Activated CD8-positive, alpha-beta memory T cell treated with anti-CD3 and anti-CD28 coated beads, Interleukin-2, amount 10 ng/mL, durations not matched to agents 7 days and 5 days (primary cell): Measurements from ENCODE around the gene SCAANT1. TPM values are rescaled to one million over a fixed set of nuclear protein-coding genes. Genes with fewer than 3 reads are reported as not detected.

ENCODE experiments used
- ATAC-seq: fragments of 150-1000 bp; cut with Tn5 transposase; one replicate; pipeline ENCODE4 v1.10.0; 2021; ENCODE audit warnings: moderate library complexity
- CTCF ChIA-PET: fragments of 350-600 bp; sonication (Branson Sonifier 250); formaldehyde crosslinking; loops from one replicate; lab custom pipeline; 2021; ENCODE audit warnings: antibody characterized with exemption; lab: Charles Lee
- DNase-seq: peaks from one replicate; pipeline ENCODE4 v3.0.0-alpha.2; 2020
- H3K27ac Mint-ChIP-seq: one replicate; pipeline ENCODE4 v1.8.0; 2021; ENCODE audit warnings: mild to moderate bottlenecking, mixed read lengths
- H3K27me3 Mint-ChIP-seq: one replicate; pipeline ENCODE4 v1.8.0; 2021; ENCODE audit warnings: mixed read lengths
- H3K36me3 Mint-ChIP-seq: one replicate; pipeline ENCODE4 v1.8.0; 2021; ENCODE audit warnings: mild to moderate bottlenecking, mixed read lengths
- H3K4me1 Mint-ChIP-seq: one replicate; pipeline ENCODE4 v1.8.0; 2021; ENCODE audit warnings: mixed read lengths
- H3K4me3 Mint-ChIP-seq: one replicate; pipeline ENCODE4 v1.8.0; 2021; ENCODE audit warnings: mild to moderate bottlenecking, moderate library complexity, mixed read lengths
- H3K9me3 Mint-ChIP-seq: one replicate; pipeline ENCODE4 v1.8.0; 2022; ENCODE audit warnings: low read depth, mixed read lengths
- total RNA-seq, 2 experiments: library from RNA; stranded (reverse); gene quantifications; one replicate each; pipeline ENCODE4 v1.2.3, GENCODE V29; 2021

SCAANT1 gene
- total RNA-seq, 2 experiments from 2014 or later, result 1.3 TPM; not detected in 1

DNA sequence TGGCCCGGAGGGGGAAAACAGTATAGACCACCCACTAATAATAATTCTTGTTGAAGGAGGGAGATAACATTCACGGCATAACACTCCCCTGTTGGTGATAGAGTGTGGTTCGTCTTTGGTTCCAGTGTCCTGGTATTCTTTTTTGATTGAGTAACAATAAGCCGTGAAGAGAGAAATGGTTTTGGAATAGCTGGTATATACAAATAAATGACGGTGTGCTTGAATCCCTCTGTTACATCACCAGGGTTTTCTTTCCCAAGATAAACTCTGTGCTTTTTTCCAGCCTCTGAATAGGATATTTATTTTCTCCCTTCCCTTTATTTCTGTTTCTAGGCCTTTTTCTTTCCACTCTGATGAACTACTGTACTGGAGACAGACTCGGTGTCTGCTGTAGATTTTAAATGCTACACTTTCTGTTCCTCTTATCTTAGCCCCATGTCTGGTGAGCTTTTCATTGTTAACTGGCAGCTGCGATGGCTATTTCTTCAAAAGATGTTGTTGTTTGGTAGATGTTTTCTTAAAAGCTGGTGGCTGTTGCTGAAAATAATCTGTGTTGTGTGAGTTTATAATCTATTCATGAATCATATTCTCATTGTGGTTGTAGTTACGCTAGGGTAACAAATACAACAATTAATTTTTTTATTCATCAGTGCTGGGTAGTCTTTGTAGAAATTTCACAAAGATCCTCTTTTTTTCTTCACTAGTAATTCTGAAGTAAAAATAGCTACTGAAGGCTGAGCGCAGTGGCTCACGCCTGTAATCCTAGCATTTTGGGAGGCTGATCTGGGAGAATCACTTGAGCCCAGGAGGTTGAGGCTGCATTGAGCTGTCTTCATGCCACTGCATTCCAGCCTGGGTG is 15.5 kb upstream of the SCAANT1 start:
- DNase-seq, result no peak
- Mint-ChIP-seq H3K9me3 (no peaks in the 10 kb centered on the region), H3K36me3 (peaks cover 49% of the 10 kb centered on the region), H3K27me3 (no peaks in the 10 kb centered on the region), H3K4me1 (peaks cover 19% of the 10 kb centered on the region), H3K4me3 (no peak overlapping the region), H3K27ac (no peak overlapping the region)
- CTCF ChIA-PET, result interaction anchor here (1.0 to 1.6 kb wide), 3 partner anchors 14 to 51 kb away, joined by 3 to 4 read pairs (median 3); no protein-coding TSS in a partner anchor
- ATAC-seq, result no peak

DNA sequence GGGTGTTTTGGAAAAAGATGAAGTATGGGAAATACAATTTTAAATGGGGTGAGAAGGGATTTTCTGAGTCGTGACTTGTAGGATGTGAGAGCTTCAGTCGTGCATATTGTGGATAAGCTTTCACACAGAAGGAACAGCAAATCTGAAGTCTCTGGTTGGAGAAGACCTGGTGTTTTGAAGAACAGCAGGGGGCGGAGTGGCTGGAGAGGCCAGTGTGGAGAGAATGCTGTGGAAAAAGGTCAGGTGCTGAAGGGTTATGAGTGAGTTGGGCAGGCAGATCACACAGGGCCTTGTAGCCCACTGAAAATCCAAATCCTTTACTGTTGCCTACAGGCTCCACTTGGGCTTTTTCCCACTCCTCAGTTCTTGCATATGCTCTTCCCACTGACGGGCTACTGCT is 14.1 kb upstream of the SCAANT1 start:
- Mint-ChIP-seq H3K4me1 (peaks cover 18% of the 10 kb centered on the region), H3K27ac (no peak overlapping the region), H3K27me3 (no peaks in the 10 kb centered on the region), H3K9me3 (no peaks in the 10 kb centered on the region), H3K36me3 (peaks cover 57% of the 10 kb centered on the region), H3K4me3 (no peak overlapping the region)
- DNase-seq (no peak), ATAC-seq (no peak)
- CTCF ChIA-PET, result no interaction called here

- peaks cover 25% of the 10 kb centered on the region for H3K4me1 Mint-ChIP-seq
- H3K27ac Mint-ChIP-seq, result no peak overlapping the region
- no peaks in the 10 kb centered on the region for H3K27me3 Mint-ChIP-seq
- DNase-seq, result no peak
- ATAC-seq, result no peak
- H3K4me3 Mint-ChIP-seq, result no peak overlapping the region
- no peaks in the 10 kb centered on the region for H3K9me3 Mint-ChIP-seq
- CTCF ChIA-PET, result interaction anchor here (0.9 to 1.8 kb wide), 2 partner anchors 13 to 40 kb away, joined by 3 to 5 read pairs; no protein-coding TSS in a partner anchor
- H3K36me3 Mint-ChIP-seq, result peaks cover 66% of the 10 kb centered on the region
These were observed 10.5 kb upstream of the SCAANT1 start for GRCh38 chr3:63922491-63923199.

DNA sequence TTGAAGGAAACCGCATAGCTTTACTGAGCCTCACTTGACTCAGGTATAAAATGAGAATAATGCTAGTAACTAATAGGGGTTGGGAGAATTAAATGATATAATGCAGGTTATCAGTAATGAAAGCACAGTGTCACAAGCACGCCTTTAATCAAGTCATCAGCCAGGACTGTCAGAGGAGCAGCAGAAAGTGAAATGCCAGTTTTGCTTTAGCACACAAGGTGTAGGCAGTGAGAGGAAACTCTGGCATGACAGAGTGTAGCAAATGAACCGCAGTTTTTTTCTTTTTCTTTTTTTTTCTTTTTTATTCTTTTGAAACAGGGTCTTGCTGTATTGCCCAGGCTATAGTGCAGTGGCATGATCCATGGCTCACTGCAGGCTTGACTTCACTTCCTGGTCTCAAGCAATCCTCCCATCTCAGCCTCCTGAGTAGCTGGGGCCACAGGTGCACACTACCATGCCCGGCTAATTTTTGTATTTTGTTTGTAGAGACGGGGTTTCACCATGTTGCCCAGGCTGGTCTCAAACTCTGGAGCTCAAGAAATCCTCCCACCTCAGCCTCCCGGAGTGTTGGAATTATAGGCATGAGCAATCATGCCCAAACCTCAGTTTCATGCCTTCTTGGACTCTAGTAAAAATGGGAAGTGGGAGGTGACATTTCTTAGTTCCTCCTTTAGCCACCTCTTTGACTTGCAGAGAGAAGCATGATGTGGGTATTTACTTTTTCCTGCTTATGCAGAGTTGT is 9.7 kb upstream of the SCAANT1 start:
- peaks cover 27% of the 10 kb centered on the region for H3K4me1 Mint-ChIP-seq

GRCh38 chr3:63920001-63920400 is 7.8 kb upstream of the SCAANT1 start:
- Mint-ChIP-seq H3K27ac (no peak overlapping the region), H3K4me1 (peaks cover 36% of the 10 kb centered on the region), H3K9me3 (no peaks in the 10 kb centered on the region), H3K4me3 (no peak overlapping the region), H3K36me3 (peaks cover 66% of the 10 kb centered on the region), H3K27me3 (no peaks in the 10 kb centered on the region)
- ATAC-seq (no peak), DNase-seq (no peak)
- CTCF ChIA-PET, result no interaction called here

More for the DNA sequence above, 9.7 kb upstream of the SCAANT1 start:
- DNase-seq (no peak), ATAC-seq (no peak)
- Mint-ChIP-seq H3K27ac (peak overlapping the region; percentile 14), H3K9me3 (no peaks in the 10 kb centered on the region), H3K27me3 (no peaks in the 10 kb centered on the region), H3K36me3 (peaks cover 68% of the 10 kb centered on the region), H3K4me3 (no peak overlapping the region)
- CTCF ChIA-PET, result no interaction called here

GRCh38 chr3:63918321-63918720 is 6.1 kb upstream of the SCAANT1 start:
- H3K27me3 Mint-ChIP-seq, result no peaks in the 10 kb centered on the region
- H3K36me3 Mint-ChIP-seq, result peaks cover 66% of the 10 kb centered on the region
- H3K4me1 Mint-ChIP-seq, result peaks cover 53% of the 10 kb centered on the region
- no peak for ATAC-seq
- CTCF ChIA-PET, result no interaction called here
- H3K27ac Mint-ChIP-seq, result peak overlapping the region; percentile 24
- no peak for DNase-seq
- H3K4me3 Mint-ChIP-seq, result no peak overlapping the region
- no peaks in the 10 kb centered on the region for H3K9me3 Mint-ChIP-seq

GRCh38 chr3:63914312-63914711 is 2.1 kb upstream of the SCAANT1 start:
- DNase-seq, result no peak

GRCh38 chr3:63912768-63913588 is 795 bp upstream of the SCAANT1 start:
- H3K4me3 Mint-ChIP-seq, result peak overlapping the region; percentile 85
- H3K36me3 Mint-ChIP-seq, result peaks cover 42% of the 10 kb centered on the region
- peak overlapping the region; percentile 88 for H3K27ac Mint-ChIP-seq
- ATAC-seq, result peak; percentile 12
- H3K9me3 Mint-ChIP-seq, result no peaks in the 10 kb centered on the region
- peak; percentile 67 for DNase-seq
- no peaks in the 10 kb centered on the region for H3K27me3 Mint-ChIP-seq
- CTCF ChIA-PET, result interaction anchor here (0.9 to 1.4 kb wide), 7 partner anchors 17 to 111 kb away, joined by 3 to 4 read pairs (median 3); partner anchors contain the start of gene PSMD6
- peaks cover 57% of the 10 kb centered on the region for H3K4me1 Mint-ChIP-seq

More at GRCh38 chr3:63914312-63914711, 2.1 kb upstream of the SCAANT1 start:
- H3K9me3 Mint-ChIP-seq, result no peaks in the 10 kb centered on the region
- H3K27ac Mint-ChIP-seq, result peak overlapping the region; percentile 42
- H3K4me3 Mint-ChIP-seq, result peak overlapping the region; percentile 85
- peaks cover 64% of the 10 kb centered on the region for H3K4me1 Mint-ChIP-seq
- no peak for ATAC-seq
- peaks cover 54% of the 10 kb centered on the region for H3K36me3 Mint-ChIP-seq
- CTCF ChIA-PET, result interaction anchor here (1.0 kb wide), 1 partner anchor 52 kb away, joined by 3 read pairs; no protein-coding TSS in a partner anchor
- no peaks in the 10 kb centered on the region for H3K27me3 Mint-ChIP-seq

DNA sequence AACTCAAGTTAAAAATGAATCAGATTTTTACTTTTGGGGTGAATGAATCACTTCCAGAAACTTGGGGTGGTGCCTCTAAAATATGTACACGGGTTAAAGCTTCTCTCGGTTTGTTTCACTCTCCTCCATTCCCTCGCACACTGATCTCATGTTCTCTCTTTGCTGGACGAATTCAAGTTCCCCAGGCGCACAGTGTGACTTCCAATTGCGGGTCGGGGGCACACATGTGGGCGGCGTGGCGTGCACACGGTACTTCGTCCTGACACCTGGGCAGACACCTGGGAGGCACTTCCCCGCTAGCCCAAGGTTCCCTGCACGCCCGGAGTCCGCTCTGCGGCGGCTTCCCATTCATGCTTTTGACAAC is 692 bp downstream of the SCAANT1 start:
- peak; percentile 31 for ATAC-seq
- CTCF ChIA-PET, result interaction anchor here (1.0 to 1.4 kb wide), 7 partner anchors 16 to 112 kb away, joined by 3 to 4 read pairs (median 3); partner anchors contain the start of gene PSMD6
- peaks cover 48% of the 10 kb centered on the region for H3K4me1 Mint-ChIP-seq
- H3K36me3 Mint-ChIP-seq, result peaks cover 29% of the 10 kb centered on the region
- H3K27me3 Mint-ChIP-seq, result no peaks in the 10 kb centered on the region
- no peak for DNase-seq
- peak overlapping the region; percentile 98 for H3K27ac Mint-ChIP-seq
- no peaks in the 10 kb centered on the region for H3K9me3 Mint-ChIP-seq
- peak overlapping the region; percentile 86 for H3K4me3 Mint-ChIP-seq

- no peak for DNase-seq
- peaks cover 45% of the 10 kb centered on the region for H3K4me1 Mint-ChIP-seq
- H3K9me3 Mint-ChIP-seq, result no peaks in the 10 kb centered on the region
- H3K36me3 Mint-ChIP-seq, result peaks cover 24% of the 10 kb centered on the region
- CTCF ChIA-PET, result interaction anchor here (1.3 kb wide), 1 partner anchor 68 kb away, joined by 3 read pairs; no protein-coding TSS in a partner anchor
- H3K27ac Mint-ChIP-seq, result peak overlapping the region; percentile 98
- peak overlapping the region; percentile 86 for H3K4me3 Mint-ChIP-seq
- ATAC-seq, result no peak
- H3K27me3 Mint-ChIP-seq, result no peaks in the 10 kb centered on the region
These were observed 1.3 kb downstream of the SCAANT1 start for GRCh38 chr3:63910891-63911290.

DNA sequence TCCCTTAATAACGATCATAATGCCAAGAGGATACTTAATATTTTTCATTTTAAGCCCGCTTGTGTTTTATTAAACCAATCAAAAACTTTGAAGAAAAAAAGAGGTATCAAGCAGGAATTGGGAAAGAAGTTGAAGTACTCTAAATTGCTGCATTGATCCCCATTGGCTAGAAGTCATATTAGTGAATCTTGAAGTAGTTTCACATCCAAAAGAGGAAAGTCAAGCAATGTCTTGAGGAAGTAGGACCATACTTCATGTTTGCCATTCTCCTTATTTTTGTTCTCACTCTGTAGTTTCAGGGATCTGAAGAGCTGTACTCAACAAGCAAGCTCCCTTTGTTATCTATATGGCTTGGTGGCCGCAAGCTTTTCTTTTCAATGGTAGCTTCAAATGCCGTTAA is 2.2 kb downstream of the SCAANT1 start:
- Mint-ChIP-seq H3K4me1 (peaks cover 42% of the 10 kb centered on the region), H3K27me3 (no peaks in the 10 kb centered on the region), H3K36me3 (peaks cover 19% of the 10 kb centered on the region), H3K27ac (no peak overlapping the region), H3K4me3 (no peak overlapping the region), H3K9me3 (no peaks in the 10 kb centered on the region)
- ATAC-seq (no peak), DNase-seq (no peak)
- CTCF ChIA-PET, result no interaction called here

DNA sequence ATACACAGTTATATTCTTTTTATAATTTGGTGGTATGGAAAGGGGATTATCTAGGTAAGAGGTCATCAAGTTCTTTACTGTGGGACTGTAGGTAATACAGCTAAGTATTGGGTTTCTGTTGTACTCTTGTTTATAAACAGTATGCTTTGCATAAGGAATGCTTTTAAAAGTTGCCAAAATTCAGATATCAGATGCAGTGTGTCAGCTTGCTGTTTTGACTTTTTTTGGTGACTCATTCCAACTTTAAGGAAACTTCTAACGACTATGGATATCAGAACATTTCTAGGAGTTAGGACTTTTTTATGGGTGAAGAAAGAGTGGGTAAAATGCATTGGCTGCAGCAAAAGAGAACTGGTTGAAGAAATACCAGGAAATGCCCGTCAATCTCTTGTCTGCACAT is 2.8 kb downstream of the SCAANT1 start:
- Mint-ChIP-seq H3K9me3 (no peaks in the 10 kb centered on the region), H3K27ac (no peak overlapping the region), H3K36me3 (peaks cover 18% of the 10 kb centered on the region), H3K27me3 (no peaks in the 10 kb centered on the region), H3K4me3 (no peak overlapping the region), H3K4me1 (peaks cover 38% of the 10 kb centered on the region)
- CTCF ChIA-PET, result no interaction called here
- no peak for ATAC-seq
- DNase-seq, result no peak
